Fibroblast of skin of abdomen (primary cell): Measurements from ENCODE around the gene IL22. TPM values are rescaled to one million over a fixed set of nuclear protein-coding genes. Genes with fewer than 3 reads are reported as not detected.

Experiments
- DNase-seq: peaks from one replicate; pipeline ENCODE4 v3.0.0-alpha.2; 2013
- polyA plus RNA-seq, 2 experiments: library from polyadenylated mRNA; unstranded; fragments of 120-200 nt; gene quantifications; one replicate each; pipeline ENCODE4 v1.2.1, GENCODE V29; 2013; ENCODE audit not compliant: insufficient read length in 2 of 2

Gene IL22, protein sequence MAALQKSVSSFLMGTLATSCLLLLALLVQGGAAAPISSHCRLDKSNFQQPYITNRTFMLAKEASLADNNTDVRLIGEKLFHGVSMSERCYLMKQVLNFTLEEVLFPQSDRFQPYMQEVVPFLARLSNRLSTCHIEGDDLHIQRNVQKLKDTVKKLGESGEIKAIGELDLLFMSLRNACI
- not detected for polyA plus RNA-seq (2013, experiment 1 of 2; ENCODE audit: insufficient read length)
- not detected for polyA plus RNA-seq (2013, experiment 2 of 2; ENCODE audit: insufficient read length)

DNA sequence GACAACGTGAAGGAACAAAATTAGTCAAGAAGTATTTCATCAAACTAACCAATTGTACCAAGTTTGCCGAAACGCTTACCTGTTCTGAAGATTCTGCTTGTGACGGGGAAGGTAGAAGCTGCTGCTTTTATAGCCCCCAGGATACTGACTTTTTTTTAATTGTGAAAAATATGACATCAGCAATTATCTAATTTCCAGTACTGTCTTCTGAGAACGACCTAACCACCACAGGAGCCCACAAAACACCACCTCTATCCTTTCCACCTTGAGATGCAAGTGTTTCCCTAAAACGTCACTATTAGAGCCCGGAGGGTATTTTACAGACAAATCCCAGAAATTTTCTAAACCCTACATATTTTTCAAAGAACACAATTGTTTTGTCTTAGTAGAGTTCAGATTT, at the start of gene IL22:
IL22 (minus strand) TSS at position 101 of the 400 bp plus-strand sequence. CDS start 156 bp downstream, outside the sequence.
- DNase-seq: no peak

DNA sequence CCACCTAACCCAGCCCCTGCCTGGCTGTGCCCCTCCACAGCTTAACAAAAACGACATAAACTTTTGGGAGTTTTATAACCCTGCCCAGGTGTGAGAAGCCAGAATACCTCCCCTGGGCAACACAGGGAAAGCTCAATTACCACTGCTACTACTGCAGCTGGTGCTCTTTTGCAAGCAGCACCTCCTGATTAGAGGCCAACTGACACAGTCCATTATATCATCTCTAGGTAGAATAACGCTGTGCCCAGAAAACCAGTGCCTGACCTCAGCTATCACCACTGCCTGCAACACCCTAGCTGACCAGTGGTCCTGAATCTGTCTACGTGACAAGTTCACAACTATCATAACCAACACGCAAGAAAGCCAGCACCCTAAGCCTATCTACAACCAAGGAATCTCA, 44.5 kb upstream of the IL22 start:
- no peak for DNase-seq

DNA sequence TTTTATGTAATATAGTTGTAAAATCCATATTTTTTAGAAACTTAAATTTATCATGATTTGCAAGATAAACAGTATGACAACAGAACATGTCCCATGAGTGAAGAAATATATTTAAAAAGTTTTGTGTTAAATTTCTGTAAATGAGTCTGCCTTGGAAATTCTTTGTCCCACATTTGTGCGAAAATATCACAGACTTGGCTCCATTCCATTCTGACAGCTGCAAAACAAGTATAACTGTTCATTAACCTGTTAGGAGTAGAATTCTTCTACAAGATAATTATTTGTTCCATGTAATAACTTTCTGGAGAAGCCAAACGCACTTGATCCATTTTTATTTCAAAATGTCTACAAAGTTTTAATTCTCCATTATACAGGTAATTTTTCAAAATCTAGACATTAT, 40.8 kb upstream of the IL22 start:
- DNase-seq: no peak

DNA sequence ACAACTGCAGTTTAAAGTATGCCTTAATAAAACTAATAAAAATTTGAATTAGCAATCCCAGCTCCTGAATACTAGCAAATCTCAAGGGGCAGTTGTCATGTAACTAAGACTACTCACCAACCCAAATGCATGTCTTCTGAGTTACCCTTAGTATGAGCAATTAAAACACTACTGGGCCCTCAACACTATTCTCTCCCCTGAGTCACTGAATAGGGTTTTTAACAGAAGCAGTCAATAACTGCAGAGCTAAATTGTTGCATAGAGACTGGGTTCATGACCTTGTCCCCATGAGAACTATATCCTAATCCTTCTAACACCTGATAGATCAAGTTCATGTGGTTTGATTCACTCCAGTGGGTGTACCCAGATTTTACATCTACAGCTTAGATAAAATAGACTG, 39.9 kb upstream of the IL22 start:
- no peak for DNase-seq

DNA sequence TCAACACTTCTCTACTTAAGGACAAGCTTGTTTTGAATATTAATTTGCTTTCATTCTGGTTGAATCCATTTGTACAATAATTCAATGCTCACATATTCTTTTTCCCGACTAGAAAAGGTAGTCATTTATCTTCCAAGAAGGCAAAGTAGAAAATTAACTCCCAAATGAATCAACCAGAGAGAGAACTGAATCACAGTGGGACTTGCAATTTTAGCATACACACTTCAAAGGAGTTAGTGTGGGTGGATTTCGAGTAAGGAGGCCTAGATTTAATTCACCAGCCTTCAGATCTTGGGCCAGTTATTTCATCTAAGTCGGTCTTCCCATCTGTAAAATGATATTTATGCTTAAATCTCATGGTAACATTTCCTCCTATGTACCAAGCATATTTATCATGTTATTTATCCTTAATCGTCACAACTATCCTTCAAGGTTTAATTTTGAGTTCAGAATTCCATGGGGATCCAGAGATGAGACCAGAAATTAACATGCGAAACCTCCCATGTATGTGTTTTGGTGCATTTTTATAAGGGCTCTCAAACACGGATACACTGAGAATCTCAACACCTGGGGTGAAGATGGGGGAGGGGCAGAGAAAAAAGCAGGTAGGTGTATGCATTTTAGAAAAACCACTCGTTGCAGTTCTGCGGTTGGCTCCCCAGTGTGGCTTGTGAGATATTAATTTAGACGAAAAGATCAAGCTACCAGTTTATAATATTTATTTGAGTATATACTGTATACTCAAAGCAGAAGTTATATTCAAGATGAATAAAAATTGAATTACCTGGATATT, 38.9 kb upstream of the IL22 start:
- no peak for DNase-seq

DNA sequence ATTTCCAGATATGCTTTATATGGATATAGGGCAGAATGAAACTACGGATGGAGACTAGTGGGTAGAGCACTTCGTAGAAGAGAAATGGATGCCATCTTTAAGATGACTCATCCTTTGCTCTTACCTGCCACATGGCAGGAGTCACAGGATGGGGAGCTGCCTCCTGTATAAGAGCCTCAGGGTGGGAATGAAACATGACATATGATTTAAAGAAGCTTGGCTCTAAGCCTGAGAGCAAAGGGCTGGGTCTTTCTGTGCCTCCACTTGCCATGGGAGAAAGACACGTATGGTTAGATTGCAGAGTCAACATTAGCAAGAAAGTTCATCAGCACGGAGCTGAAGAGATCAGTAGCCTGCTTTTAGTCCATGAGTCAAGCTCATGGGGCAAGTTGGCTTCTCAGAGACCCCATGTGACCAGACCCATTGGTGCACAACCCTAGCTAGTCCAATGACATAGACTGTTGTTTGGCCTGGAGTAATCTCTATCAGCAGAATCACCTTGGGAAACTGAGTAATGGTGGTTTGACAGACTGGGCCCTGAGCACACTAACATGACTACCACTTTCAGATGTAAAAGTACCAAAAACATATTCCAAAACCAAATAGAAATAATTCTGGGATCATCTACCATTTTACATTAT, 38.1 kb upstream of the IL22 start:
- no peak for DNase-seq

DNA sequence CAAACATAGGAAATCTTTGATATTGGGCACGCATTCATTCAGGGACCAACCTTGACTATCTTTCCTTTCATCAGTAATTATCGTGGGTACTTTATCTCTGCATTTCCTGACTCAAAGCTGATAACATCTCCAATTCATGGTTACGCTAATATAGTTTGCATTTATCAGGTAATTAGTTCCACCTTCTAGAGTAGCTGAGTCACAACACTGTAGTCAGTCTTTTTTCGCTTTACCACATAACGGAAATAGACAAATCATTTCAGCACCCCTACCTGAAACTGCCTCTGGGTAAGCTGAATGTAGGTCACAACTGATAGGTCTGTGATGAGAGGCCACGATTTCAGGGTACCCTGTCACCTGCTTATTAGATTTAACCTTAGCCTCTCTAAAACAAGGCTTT, 36.7 kb upstream of the IL22 start:
- no peak for DNase-seq

DNA sequence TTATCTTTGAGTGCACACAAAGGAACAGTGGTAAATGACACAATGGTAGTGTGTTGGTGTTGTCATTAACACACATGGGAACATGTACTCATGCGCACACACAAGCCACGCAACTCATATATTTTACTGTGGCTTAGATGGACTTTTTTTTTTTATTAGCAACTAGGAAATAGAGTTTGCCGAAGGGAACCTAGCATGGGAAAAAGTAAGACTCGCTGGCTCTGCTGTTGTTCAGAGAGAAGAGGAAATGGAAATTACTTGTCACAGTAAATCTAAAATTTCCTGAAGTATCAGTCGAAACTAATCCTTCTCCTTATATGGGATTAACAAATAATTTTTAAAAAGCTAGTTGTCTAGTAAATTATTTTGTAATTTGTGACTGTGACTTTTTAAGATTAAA, 33.7 kb upstream of the IL22 start:
- DNase-seq: no peak

DNA sequence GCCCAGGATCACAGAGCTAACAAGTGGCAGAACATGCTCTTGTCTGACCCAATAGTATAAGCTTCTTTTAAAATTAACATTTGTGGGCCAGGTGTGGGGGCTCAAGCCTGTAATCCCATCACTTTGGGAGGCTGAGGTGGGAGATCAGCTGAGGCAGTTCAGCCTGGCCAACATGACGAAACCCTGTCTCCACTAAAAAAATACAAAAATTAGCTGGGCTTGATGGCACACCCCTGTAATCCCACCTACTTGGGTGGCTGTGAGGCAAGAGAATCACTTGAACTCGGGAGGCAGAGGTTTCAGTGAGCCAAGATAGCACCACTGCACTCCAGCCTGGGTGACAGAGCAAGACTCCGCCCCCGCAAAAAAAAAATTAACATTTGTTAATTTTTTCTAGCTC, 33.0 kb upstream of the IL22 start:
- no peak for DNase-seq

DNA sequence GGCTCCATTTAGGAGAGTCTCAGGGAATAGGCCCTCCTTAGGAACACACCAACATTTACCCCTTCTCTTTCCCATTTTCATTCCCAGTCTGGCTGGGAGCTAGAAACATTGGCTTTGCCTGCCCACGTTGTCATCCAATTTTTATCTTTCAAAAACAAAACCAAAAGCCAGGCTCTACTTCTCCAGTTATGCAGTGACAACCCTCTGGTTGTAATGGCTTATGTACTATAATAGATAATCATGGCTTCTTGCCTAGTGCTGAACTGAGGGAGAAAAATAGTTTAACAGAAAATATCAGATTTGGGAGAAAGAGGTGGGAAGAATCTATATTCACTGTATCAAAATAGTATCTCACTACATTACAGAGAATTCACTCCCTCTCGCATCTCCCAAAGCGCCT, 32.1 kb upstream of the IL22 start:
- DNase-seq: no peak

DNA sequence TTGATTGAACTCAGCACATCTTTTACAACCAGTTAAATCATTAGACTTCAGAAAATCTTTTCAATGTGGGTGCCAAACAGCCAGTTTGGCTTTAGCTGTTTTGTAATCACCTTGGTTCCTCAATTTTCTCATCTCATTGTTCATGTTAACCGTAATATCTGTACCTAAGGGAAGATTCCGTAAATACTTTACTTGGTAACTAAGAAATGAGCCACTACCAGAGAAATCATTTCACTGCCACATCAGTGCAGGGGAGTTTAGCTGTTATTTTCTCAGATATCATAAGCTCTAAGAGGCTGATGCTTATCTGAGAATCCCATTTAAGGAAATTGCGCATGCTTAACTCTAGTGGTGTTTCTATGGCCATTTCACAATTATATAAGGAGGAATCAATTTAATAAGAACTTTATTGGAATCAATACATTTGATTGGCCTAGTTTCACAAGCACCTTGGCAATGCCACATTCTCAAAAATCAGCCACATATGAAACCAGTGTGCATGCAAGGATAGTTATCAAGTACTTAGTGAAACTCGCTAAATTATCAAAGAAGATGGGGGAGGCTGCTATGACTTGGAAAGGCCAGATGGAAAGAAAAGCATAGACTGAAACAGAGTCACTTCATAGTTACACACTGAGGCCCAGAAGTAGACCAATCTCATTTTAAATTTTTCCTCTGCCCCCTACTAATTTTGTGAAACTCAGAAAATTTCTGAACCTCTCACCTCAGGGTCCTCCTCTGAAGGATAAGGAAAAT, 28.1 kb upstream of the IL22 start:
- no peak for DNase-seq

DNA sequence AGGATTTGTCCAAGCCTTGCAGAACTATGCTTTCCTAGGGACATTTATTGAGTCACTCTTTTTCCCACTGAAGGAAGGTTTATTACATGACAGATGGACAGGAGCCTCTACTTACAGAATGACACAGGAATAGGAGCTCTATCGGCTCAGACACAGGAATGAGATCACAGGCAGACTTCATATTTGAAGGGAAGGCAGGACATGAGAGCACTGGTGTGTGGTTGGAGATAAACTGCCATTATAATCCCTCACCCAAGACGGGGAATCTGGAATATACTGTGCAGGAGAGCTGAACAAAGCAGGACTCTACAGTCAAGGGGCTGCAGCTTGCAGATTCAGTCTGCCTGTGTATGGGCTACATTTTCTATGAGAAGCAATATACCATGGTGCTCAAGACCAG, 26.8 kb upstream of the IL22 start:
- no peak for DNase-seq

DNA sequence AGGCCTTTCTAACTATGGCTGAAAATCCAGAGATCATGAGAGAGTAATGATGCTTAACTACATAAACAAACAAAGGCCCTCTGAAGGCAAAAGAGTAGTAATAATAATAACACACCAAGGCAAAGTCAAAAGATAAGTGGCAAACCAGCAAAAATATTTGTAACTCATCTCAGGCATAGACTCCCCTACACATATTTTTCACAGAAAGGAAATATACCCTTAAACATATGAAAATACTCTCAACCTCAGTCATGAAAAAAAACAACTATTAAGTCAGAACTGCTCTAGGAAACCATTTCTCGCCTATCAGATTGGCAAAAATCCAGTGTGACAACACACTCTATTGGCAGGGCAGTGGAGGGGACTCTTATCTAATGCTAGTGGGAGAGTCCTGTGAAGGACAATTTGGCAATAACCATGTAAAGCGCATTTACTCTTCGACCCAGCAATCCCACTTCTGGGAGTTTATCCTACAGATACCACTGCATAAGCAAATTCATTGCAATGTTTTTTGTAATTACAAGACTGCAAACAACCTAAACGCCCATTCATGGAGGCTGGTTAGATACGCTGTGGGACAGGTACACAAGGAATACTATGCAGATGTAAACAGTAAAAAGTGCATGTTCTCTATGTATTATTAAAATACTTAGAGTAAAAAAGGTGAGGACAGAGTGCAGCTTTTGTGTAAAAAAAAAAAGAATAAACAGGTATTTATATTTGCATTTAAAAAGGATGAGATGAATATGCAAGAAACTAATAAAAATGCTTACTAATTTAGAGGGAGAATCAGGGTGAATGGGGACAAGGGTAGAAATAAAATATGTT, 26.0 kb upstream of the IL22 start:
- DNase-seq: no peak

DNA sequence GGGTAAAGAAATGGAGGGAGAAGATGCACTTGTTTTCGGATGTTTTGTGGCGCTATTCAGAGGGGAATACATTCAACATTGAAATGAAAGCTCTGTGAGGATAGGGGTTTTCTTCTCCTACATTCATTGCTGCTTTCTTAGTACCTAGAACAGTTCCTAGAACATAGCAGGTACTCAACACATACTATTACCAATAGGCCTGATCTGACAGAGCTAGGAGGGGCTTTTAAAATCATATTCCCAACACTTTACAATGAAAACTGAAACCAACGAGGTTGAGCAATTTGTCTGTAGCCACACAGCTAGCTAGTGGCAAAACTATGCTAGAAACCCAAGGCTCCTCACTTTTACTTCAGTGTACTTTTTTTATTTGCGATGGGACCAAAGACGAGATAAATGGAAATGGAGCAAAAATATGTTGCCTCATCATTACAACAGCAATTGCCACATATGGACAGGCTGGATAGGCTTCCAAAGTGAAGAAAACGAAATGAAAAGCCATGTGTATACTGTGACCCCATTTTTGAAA, 23.1 kb upstream of the IL22 start:
- no peak for DNase-seq

DNA sequence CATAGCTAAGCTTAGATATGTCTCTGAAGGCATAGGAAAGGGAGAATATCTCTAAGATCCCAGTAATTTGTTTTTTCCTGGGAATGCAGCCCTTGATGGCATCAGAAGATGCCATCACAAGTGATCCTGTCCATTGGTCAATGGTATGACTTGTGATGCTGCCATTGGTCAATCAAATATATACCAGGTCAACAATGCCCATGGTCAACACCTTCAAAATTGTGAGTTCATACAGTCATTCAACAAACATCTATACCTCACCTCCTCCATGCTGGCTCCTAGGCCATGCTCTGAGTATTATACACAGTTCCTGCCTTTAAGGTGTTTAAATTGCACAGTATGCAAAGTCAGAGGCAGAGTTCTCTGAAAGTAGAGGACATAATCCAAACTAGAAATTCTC, 19.3 kb upstream of the IL22 start:
- no peak for DNase-seq

DNA sequence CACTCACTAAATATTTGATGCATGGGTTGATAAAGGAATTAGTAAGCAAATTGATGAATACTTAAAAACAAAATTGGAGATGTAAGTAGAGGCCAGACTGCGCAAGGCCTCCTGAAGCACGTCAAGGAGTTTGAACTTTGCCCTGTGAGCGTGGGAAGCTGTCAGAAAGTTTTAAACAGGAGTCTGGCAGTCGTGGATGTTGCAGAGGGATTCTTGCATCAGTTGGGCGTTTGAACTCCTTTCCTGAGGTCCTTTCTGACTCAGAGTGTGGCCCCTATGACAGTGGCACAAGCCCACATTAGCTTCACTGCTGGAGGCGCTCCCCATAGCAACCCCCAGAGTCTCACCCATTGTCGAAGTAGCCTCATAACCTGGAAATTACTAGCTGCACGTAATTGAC, 17.9 kb upstream of the IL22 start:
- peak; percentile 30 for DNase-seq

DNA sequence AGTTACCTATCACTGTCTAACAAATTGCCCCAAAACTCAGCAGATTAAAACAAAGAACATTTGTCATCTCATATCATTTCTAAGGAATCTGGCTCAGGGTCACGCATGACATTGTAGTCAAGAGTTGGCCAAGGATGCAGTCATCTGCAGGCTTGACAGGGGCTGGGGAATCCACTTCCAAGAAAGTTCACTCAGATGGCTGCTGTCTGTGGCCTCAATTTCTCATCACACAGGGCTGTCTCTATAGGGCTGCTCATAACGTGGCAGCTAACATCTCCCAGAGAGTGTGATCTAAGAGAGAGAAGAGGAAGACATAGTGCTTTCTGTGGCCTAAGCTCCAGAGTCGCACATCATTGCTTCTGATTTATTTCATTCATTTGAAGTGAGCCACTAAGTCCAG, 17.0 kb upstream of the IL22 start:
- DNase-seq: no peak

DNA sequence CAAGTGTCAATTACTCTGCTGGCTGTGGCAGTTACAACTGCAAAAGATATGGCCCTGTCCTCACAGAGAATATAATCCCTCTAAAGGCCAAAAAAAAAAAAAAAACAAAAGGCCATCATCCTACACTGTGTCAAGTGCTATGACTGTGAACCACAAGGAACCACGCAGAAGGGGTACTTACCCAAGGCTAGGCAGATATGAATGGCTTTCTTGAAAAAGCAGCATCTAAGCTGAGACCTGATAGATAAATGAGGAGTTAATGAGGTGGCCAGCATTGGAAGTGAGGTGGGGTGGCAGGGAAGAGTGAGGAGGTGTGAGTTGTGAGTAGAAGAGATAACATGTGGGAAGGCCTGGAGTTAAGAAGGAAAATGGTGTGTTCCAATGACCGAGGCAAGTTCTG, 16.4 kb upstream of the IL22 start:
- DNase-seq: no peak

DNA sequence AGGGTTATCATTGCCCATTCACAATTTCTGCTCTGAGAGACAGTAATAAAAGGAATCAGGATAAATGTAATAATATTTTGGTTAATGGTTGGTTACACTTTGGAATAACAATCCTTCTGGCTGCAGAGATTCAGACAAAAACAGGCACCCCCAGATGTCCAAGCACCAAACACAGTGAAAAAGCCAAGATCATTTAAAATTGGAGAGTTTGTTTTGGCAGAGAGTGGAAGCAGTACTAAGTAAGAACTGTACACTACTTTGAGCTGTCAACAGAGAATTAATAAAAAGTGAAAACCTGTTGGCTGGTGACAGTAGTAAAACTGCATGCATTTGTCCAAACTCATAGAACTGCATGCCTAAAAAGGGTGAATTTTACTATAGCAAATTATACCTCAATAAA, 15.6 kb upstream of the IL22 start:
- peak; percentile 28 for DNase-seq

DNA sequence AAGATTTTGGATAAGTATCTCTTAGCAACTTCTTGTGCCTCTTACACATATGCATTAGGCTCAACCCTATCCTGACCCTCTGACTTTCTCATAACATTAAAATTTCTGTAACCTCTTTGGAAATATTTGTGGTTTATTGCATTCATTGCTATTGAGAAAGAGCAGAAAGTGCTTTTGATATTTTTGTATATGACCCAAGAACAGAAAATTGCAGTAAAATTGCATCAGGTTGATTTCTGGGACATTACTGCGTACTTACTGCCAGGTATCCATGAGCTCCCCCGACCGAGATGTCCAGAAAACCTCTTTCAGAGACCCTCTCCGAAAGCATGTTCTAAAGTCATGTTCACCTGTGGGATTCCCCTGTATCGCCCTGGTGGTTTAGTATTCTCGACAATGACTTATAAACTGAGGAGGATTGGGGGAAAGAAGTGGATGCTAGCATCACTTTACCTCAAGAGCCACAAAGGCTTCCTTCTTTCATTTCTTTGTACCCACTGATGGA, 14.5 kb upstream of the IL22 start:
- DNase-seq: peak; percentile 96

DNA sequence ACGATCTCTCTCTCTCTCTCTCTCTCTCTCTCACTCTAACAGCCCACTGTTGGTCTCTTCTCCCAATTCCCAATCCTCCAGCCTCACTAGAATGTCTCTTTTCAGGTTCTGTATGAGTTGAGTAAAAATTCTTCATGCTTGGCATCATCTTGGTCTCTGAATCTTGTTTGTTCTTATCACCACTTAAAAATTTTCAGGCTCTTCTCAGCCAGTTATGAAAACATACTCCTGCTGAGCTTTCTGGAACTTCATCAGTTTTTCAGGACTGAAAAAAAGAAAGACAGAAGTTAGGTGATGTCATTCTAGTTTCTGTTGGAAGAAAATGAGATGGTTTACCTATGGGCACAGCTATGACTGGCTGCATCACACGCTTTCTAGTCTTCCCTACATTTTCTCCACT, 11.5 kb upstream of the IL22 start:
- peak; percentile 78 for DNase-seq
